GM12865 (cell line): ENCODE data around the gene MTRR.

Source experiments
- DNase-seq: peaks from one replicate; pipeline ENCODE4 v3.0.0; 2010; ENCODE audit warnings: low read depth
- H3K4me3 ChIP-seq: 2 replicates; pipeline ENCODE4 v1.5.1; 2011; ENCODE audit warnings: mild to moderate bottlenecking, low read depth, low read length, control low read depth
- TF ChIP-seq, protein P1 (sequence below): IDR thresholded peaks from 2 replicates; pipeline ENCODE4 v1.5.1; 2011; ENCODE audit warnings: low read length, control low read depth, low read depth, inconsistent platforms; ENCODE audit not compliant: insufficient read depth; ENCODE audit errors: missing control alignments

MTRR gene

DNA sequence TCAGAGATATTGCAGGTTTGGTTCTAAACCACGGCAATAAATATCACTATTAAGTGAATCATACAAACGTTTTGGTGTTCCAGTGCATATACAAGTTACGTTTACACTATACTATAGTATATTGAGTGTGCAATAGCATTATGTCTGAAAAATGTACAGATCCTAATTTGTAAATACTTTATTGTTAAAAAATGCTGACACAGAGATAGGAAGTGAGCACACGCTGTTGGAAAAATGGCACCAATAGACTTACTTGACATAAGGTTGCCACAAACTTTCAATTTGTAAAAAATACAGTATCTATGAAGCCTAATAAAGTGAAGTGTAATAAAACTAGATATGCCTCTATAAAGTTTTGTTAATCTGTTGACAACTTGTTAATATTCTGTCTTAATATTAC is 34.0 kb upstream of the MTRR start:
- H3K4me3 ChIP-seq: no peak overlapping the region
- TF ChIP-seq, protein P1, sequence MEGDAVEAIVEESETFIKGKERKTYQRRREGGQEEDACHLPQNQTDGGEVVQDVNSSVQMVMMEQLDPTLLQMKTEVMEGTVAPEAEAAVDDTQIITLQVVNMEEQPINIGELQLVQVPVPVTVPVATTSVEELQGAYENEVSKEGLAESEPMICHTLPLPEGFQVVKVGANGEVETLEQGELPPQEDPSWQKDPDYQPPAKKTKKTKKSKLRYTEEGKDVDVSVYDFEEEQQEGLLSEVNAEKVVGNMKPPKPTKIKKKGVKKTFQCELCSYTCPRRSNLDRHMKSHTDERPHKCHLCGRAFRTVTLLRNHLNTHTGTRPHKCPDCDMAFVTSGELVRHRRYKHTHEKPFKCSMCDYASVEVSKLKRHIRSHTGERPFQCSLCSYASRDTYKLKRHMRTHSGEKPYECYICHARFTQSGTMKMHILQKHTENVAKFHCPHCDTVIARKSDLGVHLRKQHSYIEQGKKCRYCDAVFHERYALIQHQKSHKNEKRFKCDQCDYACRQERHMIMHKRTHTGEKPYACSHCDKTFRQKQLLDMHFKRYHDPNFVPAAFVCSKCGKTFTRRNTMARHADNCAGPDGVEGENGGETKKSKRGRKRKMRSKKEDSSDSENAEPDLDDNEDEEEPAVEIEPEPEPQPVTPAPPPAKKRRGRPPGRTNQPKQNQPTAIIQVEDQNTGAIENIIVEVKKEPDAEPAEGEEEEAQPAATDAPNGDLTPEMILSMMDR: no peak
- DNase-seq: no peak

DNA sequence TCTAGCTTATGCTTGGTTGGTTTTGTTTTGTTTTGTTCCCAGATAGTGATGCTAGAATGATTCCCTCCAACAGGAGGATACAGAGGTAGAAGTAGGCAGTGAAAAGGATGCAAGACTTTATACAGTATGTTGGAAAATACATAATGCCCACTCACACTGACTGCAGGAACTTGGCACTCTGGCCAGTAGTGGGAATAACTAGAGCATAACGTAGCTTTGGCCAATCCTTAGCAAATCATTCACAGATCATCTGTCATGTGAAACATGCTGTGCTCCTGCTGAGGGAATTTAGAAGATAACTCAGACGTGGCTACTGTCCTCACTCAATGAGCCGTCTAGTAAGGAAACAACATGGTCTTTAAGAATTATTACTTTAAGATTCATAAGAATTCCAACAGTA is 31.5 kb upstream of the MTRR start:
- TF ChIP-seq, protein P1: no peak
- DNase-seq: no peak
- no peak overlapping the region for H3K4me3 ChIP-seq

DNA sequence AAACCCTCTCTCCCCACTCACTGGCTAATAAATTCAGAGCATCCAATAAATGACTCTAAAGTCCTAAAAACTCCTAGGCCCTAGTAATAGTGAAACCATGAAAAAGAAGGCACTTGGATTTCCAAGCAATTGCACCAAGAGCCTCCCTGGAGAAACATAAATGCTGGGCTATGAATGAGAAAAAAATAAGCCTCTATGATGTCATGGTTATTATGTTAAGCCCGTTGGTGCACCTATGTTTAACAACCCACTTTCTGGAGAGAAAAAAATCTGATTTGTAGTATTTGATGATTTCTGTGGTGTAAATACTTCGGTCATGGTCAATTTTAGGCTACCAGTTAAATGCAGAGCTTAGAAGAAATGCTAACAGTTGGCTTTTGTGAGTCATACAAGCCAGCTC is 26.4 kb upstream of the MTRR start:
- no peak for DNase-seq
- H3K4me3 ChIP-seq: no peak overlapping the region
- TF ChIP-seq, protein P1: no peak

DNA sequence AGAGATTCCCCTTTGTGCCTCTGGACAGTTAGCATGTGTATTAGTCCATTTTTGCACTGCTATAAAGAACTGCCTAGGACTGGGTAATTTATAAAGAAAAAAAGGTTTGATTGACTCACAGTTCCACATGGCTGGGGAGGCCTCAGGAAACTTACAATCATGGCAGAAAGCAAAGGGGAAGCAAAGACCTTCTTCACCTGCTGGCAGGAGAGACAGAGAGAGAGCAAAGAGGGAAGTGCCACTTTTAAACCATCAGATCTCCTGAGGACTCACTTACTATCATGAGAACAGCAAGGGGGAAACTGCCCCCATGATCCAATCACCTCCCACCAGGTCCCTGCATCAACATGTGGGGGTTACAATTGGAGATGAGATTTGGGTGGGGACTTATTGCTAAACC is 24.0 kb upstream of the MTRR start:
- DNase-seq: no peak
- no peak overlapping the region for H3K4me3 ChIP-seq
- TF ChIP-seq, protein P1: no peak

DNA sequence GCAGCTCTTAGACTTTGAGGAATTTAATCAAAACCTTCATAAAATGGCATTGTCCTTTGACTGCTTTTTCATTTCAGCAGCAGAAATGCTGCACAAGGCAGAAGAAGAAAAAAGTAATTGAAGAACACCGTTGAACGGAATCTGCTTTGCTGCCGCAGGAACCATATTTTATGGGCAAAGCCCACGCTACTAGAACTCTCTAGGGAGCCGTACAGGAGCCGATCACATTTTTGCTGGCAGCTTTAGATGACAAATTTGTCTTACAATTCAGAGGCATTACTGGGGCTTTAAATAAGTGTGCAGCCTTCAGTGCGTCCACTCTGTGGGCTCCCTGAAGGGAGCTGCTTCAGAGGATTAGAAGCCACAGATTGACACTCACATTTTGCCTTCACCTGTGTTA is 23.4 kb upstream of the MTRR start:
- H3K4me3 ChIP-seq: no peak overlapping the region
- DNase-seq: no peak
- TF ChIP-seq, protein P1: no peak

DNA sequence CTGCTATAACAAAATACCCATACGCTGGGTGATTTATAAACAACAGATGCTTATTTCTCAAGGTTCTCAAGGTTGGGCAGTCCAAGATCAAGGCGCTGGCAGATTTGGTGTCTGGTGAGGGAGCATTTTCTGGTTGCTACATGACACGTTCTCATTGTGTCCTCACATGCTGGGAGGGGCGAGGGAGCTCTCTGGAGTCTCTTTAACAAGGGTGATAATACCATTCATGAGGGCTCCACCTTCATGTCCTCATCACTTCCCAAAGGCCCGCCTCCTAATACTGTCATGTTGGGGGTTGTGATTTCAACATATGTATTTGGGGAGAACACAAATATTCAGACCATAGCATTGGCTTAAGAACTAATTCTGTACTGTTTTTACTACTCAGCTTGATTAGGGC is 22.6 kb upstream of the MTRR start:
- no peak overlapping the region for H3K4me3 ChIP-seq
- no peak for DNase-seq
- TF ChIP-seq, protein P1: no peak

DNA sequence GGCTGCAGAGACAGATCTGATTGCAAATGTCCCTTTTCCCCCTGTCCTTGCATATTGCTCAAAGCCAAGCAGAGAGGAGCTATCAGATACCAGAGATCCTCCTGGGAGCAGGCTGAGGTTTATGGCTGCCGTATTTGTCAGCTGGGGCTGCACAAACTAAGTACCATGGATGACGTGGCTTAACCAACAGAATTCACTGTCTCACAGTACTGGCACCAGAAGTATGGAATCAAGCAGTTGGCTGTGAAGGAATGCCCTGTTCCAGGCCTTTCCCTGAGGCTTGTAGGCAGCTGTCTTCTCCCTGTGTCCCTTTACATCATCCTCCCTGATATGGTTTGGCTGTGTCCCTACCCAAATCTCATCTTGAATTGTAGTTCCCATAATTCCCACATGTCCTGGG is 20.7 kb upstream of the MTRR start:
- H3K4me3 ChIP-seq: no peak overlapping the region
- DNase-seq: no peak
- TF ChIP-seq, protein P1: no peak
